Measurements from ENCODE around the gene PLA2G2C. TPM values are rescaled to one million over a fixed set of nuclear protein-coding genes. Genes with fewer than 3 reads are reported as not detected.
"Not testable (repeated sequence)": the region's sequence is repeated elsewhere in the genome, so short reads cannot be mapped to it uniquely, and the experiment has no call there.

The PLA2G2C gene
- total RNA-seq, 1 experiment from 2014 or later: not detected

DNA sequence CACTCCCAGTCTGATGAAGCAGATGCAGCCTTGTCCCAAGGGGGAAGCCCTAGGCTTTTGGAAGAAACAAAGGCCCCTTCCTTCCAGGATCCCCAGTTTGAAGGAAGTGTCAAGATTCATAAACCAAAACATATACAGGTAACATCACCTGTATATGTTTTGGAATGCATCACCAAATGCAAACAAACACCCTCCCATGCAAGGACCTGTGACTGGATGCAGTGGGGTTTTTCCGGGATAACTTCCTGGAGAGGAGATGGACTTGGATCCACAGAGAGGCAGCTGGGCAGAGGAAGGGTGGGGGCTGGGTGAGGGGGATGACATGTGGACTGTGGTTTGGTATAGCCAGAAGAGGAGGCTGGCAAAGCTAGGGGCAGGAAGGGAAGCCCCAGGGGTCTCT lies 48.7 kb downstream of the PLA2G2C start:
- no peaks in the 10 kb centered on the region for H3K27me3 ChIP-seq

GRCh38 chr1:20137055-20137454 lies 49.3 kb downstream of the PLA2G2C start:
- no peaks in the 10 kb centered on the region for H3K36me3 ChIP-seq
- DNase-seq: no peak
- H3K27me3 ChIP-seq: no peaks in the 10 kb centered on the region
- H3K4me3 ChIP-seq: no peak overlapping the region
- H3K9me3 ChIP-seq: no peaks in the 10 kb centered on the region

More for the DNA sequence above, 48.7 kb downstream of the PLA2G2C start:
- no peaks in the 10 kb centered on the region for H3K36me3 ChIP-seq
- no peak overlapping the region for H3K4me3 ChIP-seq
- no peaks in the 10 kb centered on the region for H3K9me3 ChIP-seq
- DNase-seq: no peak

DNA sequence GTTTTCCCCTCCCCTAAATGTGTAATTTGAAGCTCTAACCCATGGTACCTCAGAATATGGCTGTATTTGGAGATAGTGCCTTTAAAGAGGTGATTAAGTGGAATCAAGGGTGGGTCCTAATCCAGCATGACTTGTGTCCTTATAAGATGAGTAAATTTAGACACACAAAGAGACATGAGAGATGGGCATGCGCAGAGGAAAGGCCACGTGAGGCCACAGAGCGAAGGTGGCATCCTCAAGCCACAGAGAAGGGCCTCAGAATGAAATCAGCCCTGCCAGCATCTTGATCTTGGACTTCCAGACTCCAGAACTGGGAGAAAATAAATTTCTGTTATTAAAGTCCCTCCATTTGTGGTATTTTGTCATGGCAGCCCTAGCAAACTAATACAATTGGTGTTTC lies 50.1 kb downstream of the PLA2G2C start:
- no peaks in the 10 kb centered on the region for H3K36me3 ChIP-seq
- H3K9me3 ChIP-seq: no peaks in the 10 kb centered on the region
- no peak for DNase-seq
- no peak overlapping the region for H3K4me3 ChIP-seq
- H3K27me3 ChIP-seq: no peaks in the 10 kb centered on the region

- Histone ChIP-seq H3K36me3 (no peaks in the 10 kb centered on the region), H3K27me3 (no peaks in the 10 kb centered on the region), H3K9me3 (no peaks in the 10 kb centered on the region; the same call in 1 of the 2 replicates), H3K4me3 (no peak overlapping the region)
- DNase-seq: no peak
These were observed 51.3 kb downstream of the PLA2G2C start for GRCh38 chr1:20134995-20135394.

GRCh38 chr1:20130518-20130917 lies 55.8 kb downstream of the PLA2G2C start:
- H3K9me3 ChIP-seq, DNase-seq, H3K27me3 ChIP-seq, H3K4me3 ChIP-seq, H3K36me3 ChIP-seq: not testable (repeated sequence)

DNA sequence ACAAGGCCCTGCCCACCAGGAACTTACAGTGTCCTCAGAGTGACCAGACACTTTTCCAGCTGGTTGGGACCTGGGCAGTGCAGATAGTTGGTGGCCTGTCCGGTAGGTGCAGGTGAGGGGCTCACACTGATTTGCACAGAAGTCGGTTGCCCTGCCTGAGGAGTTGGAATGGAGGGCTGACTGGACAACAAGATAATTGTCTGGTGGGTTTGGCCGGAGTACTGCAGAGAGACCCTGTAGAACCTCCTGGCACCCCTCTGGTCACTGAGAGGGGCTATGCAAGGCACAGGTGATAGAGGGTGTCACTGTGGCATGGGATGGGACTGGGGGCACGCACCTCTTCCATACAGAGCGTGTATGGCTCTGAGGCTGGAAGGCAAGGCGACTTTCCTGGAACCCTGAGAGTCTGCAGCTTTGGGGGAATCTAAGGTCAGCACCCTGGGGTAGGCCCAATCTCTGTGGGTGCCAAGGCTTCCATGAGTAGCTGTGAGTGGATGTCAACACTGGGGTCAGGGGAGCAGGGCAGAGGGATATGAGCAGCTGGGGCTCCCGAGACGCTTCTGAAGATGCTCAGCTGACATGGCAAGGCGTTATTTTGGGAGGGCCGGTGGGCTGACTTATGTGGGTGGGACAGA lies 59.4 kb downstream of the PLA2G2C start:
- Histone ChIP-seq H3K4me3 (no peak overlapping the region), H3K9me3 (peaks cover 2% of the 10 kb centered on the region), H3K36me3 (no peaks in the 10 kb centered on the region), H3K27me3 (no peaks in the 10 kb centered on the region)
- no peak for DNase-seq

- Histone ChIP-seq H3K27me3 (no peaks in the 10 kb centered on the region), H3K4me3 (no peak overlapping the region), H3K36me3 (no peaks in the 10 kb centered on the region), H3K9me3 (peaks cover 2% of the 10 kb centered on the region)
- DNase-seq: no peak
These were observed 60.1 kb downstream of the PLA2G2C start for GRCh38 chr1:20126041-20126805.

GRCh38 chr1:20125100-20125499 lies 61.2 kb downstream of the PLA2G2C start:
- Histone ChIP-seq H3K27me3 (no peaks in the 10 kb centered on the region), H3K4me3 (no peak overlapping the region), H3K9me3 (peaks cover 2% of the 10 kb centered on the region), H3K36me3 (no peaks in the 10 kb centered on the region)
- DNase-seq: no peak

GRCh38 chr1:20124456-20125057 lies 61.8 kb downstream of the PLA2G2C start:
- peak; percentile 79 for DNase-seq
- no peaks in the 10 kb centered on the region for H3K27me3 ChIP-seq
- no peaks in the 10 kb centered on the region for H3K36me3 ChIP-seq
- no peaks in the 10 kb centered on the region; the same call in 1 of the 2 replicates for H3K9me3 ChIP-seq
- H3K4me3 ChIP-seq: no peak overlapping the region

GRCh38 chr1:20123722-20124455 lies 62.4 kb downstream of the PLA2G2C start:
- no peaks in the 10 kb centered on the region for H3K9me3 ChIP-seq
- no peaks in the 10 kb centered on the region for H3K27me3 ChIP-seq
- H3K4me3 ChIP-seq: no peak overlapping the region
- DNase-seq: no peak
- H3K36me3 ChIP-seq: no peaks in the 10 kb centered on the region

GRCh38 chr1:20120796-20121195 lies 65.5 kb downstream of the PLA2G2C start:
- H3K36me3 ChIP-seq: no peaks in the 10 kb centered on the region
- no peak for DNase-seq
- H3K4me3 ChIP-seq: no peak overlapping the region
- H3K27me3 ChIP-seq: no peaks in the 10 kb centered on the region
- no peaks in the 10 kb centered on the region for H3K9me3 ChIP-seq

GRCh38 chr1:20119347-20119746 lies 67.0 kb downstream of the PLA2G2C start, which contains the start of gene PLA2G2D:
Gene PLA2G2D (minus strand): TSS chr1:20119536. CDS start chr1:20119498, 38 bp downstream.
- Histone ChIP-seq H3K9me3 (no peaks in the 10 kb centered on the region), H3K4me3 (no peak within 1 kb of the TSS), H3K36me3 (no peaks in the 10 kb centered on the region), H3K27me3 (no peaks in the 10 kb centered on the region)
- no peak for DNase-seq

DNA sequence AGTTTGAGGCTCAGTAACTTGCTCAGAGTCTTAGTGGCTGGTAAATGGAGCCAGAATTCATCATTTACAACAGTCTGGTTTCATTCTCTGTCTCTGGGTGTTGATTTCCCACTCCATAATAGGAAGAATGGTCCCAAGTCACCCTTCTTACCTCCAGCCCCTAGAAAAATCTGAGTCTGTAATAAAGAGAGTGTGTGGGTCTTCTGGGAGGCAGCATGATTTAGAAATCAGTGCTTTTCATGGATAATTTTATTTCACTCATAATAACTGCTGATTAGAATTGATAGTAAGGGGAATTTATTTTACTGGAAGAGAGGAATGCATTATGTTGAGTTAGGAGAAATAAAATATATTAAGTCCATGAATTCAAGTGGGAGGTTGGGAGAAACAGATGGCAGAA lies 69.1 kb downstream of the PLA2G2C start:
- Histone ChIP-seq H3K27me3 (no peaks in the 10 kb centered on the region), H3K9me3 (no peaks in the 10 kb centered on the region), H3K36me3 (no peaks in the 10 kb centered on the region), H3K4me3 (no peak overlapping the region)
- no peak for DNase-seq

DNA sequence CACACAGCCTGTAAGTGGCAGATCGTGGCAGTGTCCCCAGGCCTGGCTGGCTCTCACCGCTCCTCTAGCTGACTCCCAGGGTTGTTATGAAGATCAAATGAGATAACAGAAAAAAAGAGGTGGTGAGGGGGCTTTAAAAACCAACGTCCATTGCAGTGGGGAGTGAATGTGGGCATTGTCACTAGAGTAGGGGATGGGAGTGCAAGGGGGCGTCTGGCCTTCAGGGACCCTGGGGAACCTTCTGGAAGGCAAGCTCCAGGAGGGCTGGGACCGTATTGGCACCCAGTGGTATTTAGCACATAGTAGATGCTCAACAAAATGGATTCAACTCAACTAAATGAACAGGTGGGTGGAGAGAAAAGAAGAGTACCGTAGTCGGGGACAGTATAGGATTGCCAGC lies 70.4 kb downstream of the PLA2G2C start:
- Histone ChIP-seq H3K9me3 (no peaks in the 10 kb centered on the region), H3K36me3 (no peaks in the 10 kb centered on the region), H3K27me3 (no peaks in the 10 kb centered on the region), H3K4me3 (no peak overlapping the region)
- no peak for DNase-seq

DNA sequence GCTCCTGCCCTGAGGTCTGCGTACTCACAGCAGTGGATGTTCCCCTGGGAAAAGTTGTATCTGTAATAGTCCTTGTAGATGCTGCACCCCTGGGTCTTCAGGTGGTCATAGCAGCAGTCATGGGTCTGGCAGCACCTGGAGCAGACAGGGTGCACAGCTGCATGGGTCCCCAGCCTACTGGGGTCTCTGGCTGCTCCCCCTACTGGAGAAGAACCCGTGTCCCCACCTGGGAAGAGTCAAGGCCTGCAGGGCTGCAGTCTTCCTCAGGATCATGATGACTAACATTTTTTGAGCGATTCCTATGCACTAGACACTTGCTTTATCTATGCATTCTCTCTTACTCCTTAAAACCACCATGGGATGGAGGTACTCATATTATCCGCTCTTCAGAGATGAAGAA lies 70.8 kb downstream of the PLA2G2C start:
- no peaks in the 10 kb centered on the region for H3K9me3 ChIP-seq

GRCh38 chr1:20114021-20114648 lies 72.2 kb downstream of the PLA2G2C start:
- no peaks in the 10 kb centered on the region for H3K36me3 ChIP-seq
- no peak for DNase-seq
- no peaks in the 10 kb centered on the region for H3K27me3 ChIP-seq
- no peak overlapping the region for H3K4me3 ChIP-seq
- no peaks in the 10 kb centered on the region for H3K9me3 ChIP-seq

More for the DNA sequence above, 70.8 kb downstream of the PLA2G2C start:
- DNase-seq: no peak
- Histone ChIP-seq H3K27me3 (no peaks in the 10 kb centered on the region), H3K4me3 (no peak overlapping the region), H3K36me3 (no peaks in the 10 kb centered on the region)

Data from MG63 (cell line).